ENCODE data around the gene CHPF. TPM values are rescaled to one million over a fixed set of nuclear protein-coding genes. Genes with fewer than 3 reads are reported as not detected.

The CHPF gene
- total RNA-seq, 1 donor from 2014 or later, result 47.5 TPM

- Mint-ChIP-seq H3K4me1 (ENCODE audit: unreplicated experiment) (peaks cover 16% of the 10 kb centered on the region), H3K27me3 (peaks cover 26% of the 10 kb centered on the region), H3K4me3 (no peak overlapping the region), H3K36me3 (peaks cover 12% of the 10 kb centered on the region), H3K9me3 (no peaks in the 10 kb centered on the region), H3K27ac (no peak overlapping the region)
- no peak for DNase-seq (ENCODE audit: extremely low spot score, unreplicated experiment)
- TF ChIP-seq CTCF (conservative IDR thresholded peaks at IDR 0.05), result no peak
Measured at GRCh38 chr2:219507581-219508443, 35.8 kb downstream of the CHPF start.

DNA sequence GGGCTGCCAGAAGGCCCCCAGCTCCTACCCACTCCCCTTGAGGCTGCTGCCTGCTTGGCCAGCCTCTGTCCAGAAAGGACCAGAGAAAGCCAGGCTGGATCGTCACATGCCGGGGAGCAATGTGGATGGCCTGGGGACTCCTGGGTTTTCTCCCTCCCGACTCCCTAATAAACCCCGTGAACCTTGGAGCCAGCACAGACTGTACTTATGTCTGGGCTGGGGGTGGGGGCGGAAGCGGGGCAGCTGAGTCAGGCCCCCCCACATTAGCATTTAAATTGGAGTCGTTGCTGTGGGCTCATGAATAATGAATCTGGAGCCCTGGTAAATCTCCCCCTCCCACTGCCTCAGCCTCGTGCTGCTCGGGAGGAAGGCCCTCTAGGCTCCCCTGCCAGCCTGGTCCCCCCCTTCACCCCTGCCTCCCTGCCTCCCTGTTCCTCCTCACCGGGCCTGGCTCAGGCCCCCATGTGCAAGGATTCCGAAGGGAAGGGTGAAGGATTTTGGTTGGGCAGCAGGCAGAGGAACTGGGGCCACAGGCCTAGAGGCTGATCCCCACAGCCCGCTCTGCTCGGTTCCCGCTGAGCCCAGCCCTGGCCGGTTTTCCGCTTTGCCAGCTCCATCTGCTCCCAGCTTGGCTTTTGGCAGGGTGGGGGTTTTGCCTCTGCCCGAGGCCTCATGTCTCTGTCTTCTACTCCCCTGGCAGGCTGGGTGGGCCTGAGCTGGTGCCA lies 36.6 kb downstream of the CHPF start:
- no peak overlapping the region for H3K27ac Mint-ChIP-seq
- peaks cover 12% of the 10 kb centered on the region for H3K36me3 Mint-ChIP-seq
- H3K9me3 Mint-ChIP-seq, result no peaks in the 10 kb centered on the region
- TF ChIP-seq CTCF (conservative IDR thresholded peaks at IDR 0.05), result no peak
- peaks cover 21% of the 10 kb centered on the region for H3K27me3 Mint-ChIP-seq
- peaks cover 12% of the 10 kb centered on the region for H3K4me1 Mint-ChIP-seq (ENCODE audit: unreplicated experiment)
- DNase-seq (ENCODE audit: extremely low spot score, unreplicated experiment), result no peak
- no peak overlapping the region for H3K4me3 Mint-ChIP-seq

- no peak for DNase-seq (ENCODE audit: extremely low spot score, unreplicated experiment)
- peaks cover 18% of the 10 kb centered on the region for H3K27me3 Mint-ChIP-seq
- H3K4me1 Mint-ChIP-seq (ENCODE audit: unreplicated experiment), result peaks cover 18% of the 10 kb centered on the region
- no peak overlapping the region for H3K27ac Mint-ChIP-seq
- peaks cover 12% of the 10 kb centered on the region for H3K36me3 Mint-ChIP-seq
- H3K9me3 Mint-ChIP-seq, result no peaks in the 10 kb centered on the region
- no peak for TF ChIP-seq CTCF (conservative IDR thresholded peaks at IDR 0.05)
- no peak overlapping the region for H3K4me3 Mint-ChIP-seq
Measured at GRCh38 chr2:219506153-219506801, 37.3 kb downstream of the CHPF start.

DNA sequence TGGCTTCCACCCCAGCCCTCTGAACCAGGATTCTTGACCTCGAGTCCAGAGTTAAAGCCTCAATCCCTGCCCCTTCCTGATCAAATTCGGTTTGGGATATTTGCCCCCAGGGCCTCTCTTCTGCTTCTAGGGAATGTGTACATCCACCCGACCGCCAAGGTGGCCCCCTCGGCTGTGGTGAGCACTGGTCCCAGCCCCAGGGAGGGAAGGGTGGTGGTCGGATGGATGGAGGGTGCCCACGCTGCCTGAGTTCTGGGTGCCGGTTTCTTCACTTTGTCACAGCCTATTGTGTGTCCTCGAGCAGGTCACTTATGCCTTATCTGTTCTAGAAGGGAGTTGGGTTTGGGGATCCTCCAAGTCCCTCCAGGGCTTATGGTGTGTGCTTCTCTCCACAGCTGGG lies 38.0 kb downstream of the CHPF start:
- TF ChIP-seq CTCF (conservative IDR thresholded peaks at IDR 0.05), result no peak
- no peak overlapping the region for H3K27ac Mint-ChIP-seq
- H3K9me3 Mint-ChIP-seq, result no peaks in the 10 kb centered on the region
- no peak overlapping the region for H3K4me3 Mint-ChIP-seq
- H3K36me3 Mint-ChIP-seq, result peaks cover 12% of the 10 kb centered on the region
- peaks cover 21% of the 10 kb centered on the region for H3K4me1 Mint-ChIP-seq (ENCODE audit: unreplicated experiment)
- H3K27me3 Mint-ChIP-seq, result peaks cover 12% of the 10 kb centered on the region
- no peak for DNase-seq (ENCODE audit: extremely low spot score, unreplicated experiment)

- H3K36me3 Mint-ChIP-seq, result peaks cover 12% of the 10 kb centered on the region
- peaks cover 36% of the 10 kb centered on the region for H3K4me1 Mint-ChIP-seq (ENCODE audit: unreplicated experiment)
- H3K4me3 Mint-ChIP-seq, result peak overlapping the region; percentile 51
- H3K9me3 Mint-ChIP-seq, result no peaks in the 10 kb centered on the region
- H3K27ac Mint-ChIP-seq, result peak overlapping the region; percentile 16
- DNase-seq (ENCODE audit: extremely low spot score, unreplicated experiment), result no peak
- H3K27me3 Mint-ChIP-seq, result peaks cover 12% of the 10 kb centered on the region
- TF ChIP-seq CTCF (conservative IDR thresholded peaks at IDR 0.05), result no peak
Measured at GRCh38 chr2:219502618-219503017, 41.0 kb downstream of the CHPF start.
